ENCODE data around the gene ANKRA2.

DNA sequence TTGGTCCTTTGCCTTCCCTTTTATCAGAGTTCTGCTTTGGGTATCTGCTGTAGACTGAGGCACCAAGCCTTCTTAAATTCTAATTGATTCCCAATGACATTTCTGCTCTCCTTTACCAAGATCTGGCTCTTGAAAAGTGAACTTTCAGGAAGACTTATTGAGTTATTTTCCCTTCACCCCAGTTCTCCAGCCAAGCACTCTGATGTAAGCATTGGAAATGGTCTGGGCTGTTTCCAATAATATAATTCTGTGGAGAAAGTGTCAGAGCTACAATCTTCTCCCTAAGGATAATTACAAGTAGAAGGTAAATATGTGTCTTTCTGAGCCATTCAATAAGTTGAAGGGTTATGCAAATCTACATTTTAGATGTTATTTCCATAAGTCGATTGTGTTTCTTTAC is 36.4 kb downstream of the ANKRA2 start:
- TF ChIP-seq CTCF (IDR thresholded peaks at IDR 0.05) (no peak), POLR2A (IDR thresholded peaks at IDR 0.05) (no peak)

Data from vagina (tissue), 2 donors.